ENCODE measurements around the gene GBX1.

GBX1 gene

DNA sequence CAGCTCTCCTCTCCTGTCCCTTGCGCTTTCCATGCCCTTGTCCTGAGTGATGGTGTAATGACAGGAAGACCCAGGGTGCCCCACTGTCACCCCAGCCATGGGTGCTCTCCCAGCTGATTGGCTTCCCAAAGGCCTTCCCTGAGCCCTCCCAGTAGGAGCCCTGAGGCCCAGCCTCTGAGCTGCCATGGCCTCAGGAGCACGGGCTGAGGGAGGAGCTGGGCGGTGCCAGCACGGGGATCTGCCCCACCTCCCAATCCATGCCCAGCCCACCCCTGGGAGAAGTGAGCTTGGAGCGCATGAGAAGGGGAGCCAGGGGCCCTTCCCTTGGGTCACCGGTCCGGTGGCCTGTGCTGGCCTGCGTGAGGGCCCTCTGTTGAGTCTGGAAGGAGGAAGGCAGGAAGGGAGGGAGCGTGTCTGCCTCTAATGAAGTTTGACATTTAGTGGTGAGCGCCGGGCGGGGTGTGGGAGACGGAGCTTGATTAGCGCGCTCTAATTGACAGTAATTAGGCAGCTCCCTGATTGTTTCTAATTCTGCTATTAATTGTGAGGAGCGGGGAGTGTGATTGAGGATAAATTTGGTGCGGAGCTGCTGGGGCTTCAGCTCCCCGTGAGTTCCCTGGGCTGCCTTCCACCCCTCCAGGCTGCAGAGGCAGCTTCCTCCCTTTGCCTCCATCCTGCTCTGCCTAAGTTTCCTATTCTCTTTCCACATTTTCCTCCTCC lies 28.3 kb downstream of the GBX1 start:
- DNase-seq (ENCODE audit: low spot score) = no peak

DNA sequence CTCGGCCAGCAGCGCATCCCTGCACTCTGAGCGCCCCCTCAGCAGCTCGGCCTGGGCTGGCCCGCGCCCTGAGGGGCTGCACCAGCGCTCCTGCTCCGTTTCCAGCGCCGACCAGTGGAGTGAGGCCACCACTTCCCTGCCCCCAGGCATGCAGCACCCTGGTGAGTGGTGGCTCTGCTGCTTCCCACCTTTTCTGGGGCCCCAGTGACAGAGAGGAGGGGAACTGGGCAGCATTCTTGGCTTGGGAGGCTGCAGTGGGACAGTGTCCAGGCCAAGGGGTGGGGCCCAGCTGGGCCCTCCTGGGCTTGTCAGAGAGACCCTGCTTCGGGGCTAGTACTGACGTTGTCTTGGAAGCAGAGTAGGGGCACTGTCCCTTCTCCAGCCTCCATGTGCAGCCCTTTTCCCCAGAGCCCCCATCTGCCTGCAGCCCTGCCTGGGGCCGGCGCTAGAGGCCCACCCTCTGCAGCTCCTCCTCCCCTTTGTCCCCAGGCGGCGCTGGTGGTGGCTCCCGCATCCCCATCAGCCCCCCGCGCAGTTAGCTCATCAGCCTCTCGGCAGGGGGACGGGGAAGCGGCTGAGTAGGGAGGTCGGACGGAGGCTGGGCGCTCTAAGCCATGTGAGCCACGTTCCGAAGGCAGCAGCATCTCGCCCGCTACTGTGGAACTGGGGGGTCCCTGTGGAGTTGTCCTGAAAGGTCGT lies 29.2 kb downstream of the GBX1 start:
- DNase-seq (ENCODE audit: low spot score) = no peak

DNA sequence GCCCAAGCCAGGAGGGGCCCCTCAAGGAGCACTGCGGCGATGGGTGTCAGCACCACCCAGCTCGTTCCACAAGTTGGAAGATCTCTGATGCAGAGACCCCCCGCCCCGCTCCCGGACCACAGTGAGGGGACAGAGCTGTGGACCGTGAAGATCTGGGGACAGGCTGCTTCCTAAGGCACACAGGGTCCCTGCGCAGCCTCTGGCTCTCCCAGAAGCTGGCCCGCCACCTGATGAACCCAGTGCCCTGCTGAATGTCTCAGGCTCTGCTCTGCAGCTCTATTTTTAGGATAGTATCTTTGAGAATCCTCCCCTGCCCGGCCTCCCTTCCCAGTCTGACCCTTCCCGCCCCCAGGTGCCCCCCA lies 29.7 kb downstream of the GBX1 start:
- no peak for DNase-seq (ENCODE audit: low spot score)

DNA sequence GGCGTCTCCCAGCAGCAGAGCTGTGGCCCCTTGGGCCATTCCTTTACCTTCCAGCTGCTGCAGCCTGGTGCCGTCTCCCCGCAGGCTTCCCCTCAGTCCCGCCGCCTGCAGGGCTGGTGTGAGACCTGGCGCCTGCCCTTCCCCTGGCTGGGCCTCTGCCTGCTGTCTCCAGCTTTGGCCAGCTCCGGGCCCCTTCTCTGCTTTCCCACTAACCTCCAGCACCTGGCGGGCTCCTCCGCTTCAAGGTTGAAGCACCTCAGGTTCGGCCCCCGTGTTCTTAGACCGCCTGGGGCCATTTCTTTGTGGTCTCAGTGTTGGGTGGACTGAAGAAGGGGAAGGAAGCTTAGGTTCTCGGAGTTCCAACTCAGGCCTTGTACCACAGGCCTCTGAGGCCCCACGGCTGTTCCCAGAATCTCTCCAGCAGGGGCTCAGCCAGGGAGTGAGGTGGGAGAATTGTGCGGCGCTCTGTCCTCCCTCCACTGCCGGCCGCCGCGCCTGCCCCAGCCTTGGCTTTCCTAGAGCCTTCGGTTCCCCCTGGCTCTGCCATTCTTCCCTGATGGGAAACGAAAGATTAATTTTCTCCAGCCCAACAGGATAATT lies 30.3 kb downstream of the GBX1 start:
- no peak for DNase-seq (ENCODE audit: low spot score)

DNA sequence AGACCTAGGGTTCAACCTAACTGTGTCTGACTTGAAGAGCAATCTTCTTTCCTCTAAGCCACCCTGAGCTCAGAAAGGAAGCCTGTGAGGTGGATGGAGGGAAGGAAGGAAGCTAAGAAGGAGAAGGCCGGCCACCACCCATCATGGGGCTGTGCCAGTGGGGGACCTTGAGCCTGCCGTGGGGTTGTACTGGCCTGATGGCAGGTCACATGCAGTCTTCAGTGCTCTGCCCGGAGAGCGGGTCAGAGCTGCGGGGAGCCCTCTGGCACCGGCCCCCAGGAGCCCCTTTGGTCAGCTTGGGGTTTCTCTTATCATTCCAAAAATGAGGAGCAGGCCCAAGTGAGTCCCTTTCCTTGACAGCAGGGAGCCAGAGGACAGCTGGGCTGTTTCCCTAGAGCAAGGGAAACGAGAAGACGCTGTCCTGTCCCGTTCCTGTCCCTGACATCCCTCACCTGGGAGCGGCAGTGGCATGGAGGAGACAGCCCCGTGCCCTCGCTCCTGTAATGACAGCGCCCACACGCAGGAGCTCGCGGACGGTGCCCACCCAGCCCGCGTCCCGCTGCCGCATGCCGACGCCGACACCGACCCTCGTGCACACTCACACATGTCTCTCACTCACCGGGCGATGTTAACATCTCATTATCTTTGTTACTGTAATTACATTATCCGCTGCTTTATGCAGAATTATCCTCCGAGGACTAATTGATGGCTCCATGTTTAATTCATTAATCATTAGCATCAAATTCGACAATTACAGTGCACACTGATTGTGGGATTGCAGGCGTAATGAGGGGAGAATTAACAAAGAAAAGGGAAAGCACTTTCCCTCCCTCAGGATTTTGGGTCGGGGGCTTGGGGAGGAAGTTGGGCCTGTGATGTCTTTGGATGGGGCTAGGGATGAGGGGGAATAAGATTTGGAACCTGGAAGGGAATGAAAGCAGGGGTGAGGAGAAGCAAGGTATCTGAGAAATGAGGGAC lies 31.3 kb downstream of the GBX1 start:
- DNase-seq (ENCODE audit: low spot score) = no peak

DNA sequence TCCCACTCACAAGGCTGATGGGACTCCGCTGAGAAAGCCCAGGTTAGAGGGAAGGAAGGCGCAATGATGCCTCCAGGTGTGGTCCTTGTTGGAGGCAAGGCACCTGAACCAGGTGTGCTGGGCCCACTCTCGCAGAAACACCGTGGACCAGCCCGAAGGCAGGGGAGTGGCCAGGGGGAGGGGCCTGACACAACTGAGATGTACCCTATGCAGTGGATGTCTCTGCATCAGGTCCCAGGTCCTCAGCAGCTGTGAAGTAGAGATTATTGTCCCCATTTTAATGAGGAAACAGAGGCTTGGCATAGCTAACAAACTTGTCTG lies 32.0 kb downstream of the GBX1 start:
- no peak for DNase-seq (ENCODE audit: low spot score)

DNA sequence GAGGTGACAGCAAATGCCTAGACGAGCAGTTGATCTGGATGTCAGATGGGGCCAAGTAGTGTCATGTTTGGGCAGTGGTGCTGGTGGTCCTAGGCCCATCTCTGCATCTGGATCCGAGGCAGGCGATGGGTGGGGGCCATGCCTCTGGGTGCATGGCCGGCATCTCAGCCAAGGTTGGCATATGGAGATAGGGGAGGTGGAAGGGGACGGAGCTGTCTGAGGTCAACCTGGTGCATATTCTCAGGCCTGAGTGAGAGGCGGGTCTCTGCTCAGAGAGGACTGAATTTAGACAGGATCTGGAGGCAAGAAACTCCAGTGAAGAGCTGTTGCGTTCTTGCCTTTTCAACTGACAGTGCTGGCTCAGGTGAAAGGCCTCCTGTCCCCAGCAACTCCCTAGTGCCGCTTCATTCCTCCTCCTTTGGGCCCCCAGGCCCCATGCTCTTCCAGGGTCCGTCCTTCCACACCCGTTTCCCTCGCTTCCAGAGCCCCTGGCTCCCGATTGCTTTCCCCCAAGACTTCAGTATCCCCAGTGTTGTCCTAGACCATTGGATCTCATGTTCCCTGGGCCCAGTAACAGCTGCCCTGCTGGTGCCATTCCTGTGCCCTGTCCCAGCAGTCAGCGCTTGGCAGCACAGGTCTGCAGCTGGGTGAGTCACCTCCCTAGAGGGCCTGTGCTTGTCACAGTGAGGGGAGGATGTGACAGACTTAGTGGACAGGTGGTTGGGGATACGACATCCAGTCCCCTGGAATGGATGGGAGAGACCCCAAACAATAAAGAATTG lies 32.6 kb downstream of the GBX1 start:
- DNase-seq (ENCODE audit: low spot score) = no peak

DNA sequence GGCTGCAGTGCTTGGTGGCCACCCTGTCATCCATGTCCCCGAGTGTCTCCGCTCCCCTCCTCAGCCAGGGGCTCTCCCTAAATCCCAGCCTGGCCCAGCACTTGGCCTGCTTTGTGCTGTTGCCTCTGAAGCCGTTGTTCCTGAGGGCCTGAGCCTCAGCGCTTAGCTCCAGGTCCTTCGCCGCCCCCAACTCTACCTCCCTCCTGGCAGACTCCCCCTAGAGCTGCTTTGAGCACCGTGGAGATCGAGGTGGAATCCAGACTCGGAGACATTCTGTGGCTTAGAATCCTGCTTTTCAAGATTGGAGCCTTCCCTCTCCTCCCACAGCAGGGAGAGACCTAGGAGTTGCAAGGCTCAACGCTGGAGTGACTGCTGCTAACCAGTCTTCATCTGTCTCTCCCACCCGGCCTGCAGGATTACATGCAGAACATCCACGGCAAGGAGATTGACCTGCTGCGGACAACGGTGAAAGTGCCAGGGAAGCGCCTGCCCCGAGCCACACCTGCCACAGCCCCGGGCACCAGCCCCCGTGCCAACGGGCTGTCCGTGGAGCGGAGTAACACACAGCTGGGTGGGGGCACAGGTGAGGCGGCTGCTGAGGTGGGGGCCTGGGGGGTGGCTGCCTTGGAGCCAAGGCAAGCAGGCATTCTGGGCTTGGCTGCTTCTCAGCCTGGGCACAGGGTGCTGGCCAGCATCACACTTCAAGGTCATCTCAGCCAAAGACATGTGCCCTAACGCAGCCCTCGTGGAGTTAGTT lies 33.3 kb downstream of the GBX1 start:
- no peak for DNase-seq (ENCODE audit: low spot score)

DNA sequence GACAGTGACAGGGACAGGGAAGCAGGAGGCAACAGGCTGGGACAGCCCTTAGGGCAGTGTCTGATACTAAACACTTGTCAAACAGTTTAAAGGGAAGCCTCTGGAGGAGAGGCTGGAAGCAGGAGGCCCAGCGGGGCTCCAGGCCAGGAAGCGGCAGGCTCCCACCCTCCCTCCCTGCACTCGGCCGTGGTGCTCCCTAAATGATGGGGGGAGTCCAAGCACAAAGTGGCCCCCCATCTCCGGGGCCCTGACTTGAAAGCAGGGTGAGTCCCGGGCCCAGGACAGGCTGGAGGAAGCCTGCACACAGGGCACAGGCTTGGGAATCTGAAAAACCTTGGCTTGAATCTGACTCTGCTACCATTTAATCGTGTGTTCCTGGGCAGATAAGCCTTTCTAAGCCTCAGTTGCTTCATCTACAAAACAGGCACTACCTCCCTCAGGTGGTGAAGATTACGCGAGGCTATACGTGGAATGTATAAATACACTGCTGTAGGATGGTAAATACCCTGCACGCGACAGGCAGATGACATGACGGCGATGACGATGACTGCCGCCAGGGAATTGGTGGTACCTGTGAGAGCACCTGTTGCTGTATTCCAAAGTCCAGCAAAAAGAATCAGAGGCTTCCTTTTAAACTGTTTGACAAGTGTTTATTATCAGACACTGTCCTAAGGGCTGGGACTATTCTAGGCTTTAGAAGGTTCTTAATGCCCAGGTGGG lies 34.1 kb downstream of the GBX1 start:
- DNase-seq (ENCODE audit: low spot score) = no peak

DNA sequence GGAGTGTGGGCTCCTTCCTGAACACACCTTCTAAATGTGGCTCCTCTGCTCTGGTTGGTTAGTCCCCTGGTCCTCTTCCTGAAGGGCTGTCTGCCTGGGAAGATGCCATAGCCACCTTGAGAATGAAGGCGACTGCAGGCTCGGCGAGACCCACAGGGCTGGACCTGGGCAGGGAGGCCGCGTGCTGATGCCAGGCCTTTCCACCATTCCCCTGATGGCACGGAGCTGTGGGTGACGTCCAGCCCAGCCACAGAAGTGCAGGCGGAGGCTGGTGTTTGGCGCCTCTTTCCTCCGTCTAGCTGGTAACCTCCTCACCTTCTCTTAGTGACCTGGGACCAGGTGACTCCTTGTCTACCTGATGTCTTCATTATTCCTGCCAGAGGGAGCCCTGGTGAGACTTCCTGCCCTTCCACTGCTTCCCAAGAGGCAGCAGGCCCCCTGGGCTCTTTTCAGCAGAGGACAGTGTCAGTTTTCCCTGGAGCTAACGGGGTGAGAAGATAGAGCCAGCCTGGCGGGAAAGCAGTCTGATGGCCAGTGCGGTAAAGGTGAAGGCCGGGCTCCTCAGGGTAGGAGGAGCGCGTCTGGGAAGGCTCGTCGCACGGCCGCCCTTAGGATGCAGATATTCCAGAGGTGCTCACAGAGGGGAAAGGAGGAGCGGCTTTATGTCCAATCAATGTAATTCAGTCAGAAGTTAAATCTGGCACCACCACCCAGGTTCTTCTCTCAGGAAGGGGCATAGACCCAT lies 34.9 kb downstream of the GBX1 start:
- no peak for DNase-seq (ENCODE audit: low spot score)

DNA sequence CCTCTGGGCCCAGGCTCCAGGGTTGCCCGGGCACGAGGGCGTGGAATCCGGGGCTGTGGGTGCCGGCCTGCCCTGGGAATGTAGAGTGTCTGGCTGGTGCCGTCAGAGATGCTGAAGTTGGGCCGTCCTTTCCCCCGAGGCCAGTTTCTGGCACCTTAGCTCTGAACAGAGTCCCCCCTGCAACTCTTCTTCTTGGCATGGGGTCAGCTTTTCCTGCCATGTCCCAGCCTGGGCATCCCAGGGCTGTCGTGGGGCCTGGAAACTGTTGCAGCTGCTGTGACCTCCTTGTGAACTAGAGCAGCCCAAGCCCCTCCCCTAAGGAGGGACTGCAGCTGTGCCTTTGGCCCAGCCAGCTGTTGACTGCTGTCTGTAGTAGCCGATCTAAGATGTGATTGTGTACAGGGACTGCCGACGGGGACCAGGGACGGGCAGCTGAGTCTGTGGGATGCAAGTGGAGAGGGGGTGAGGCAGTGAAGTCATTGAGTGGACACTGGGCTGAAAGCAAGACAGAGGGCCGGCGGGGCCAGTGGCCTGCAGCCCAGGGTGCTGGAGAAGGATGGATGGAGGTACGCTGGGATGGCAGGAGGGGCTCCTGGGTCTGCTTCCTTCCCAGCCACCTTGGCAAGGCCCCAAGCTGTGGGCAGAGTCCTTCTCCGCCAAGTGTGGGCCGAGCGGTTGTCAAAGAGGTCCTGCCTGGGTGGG lies 35.8 kb downstream of the GBX1 start:
- no peak for DNase-seq (ENCODE audit: low spot score)

DNA sequence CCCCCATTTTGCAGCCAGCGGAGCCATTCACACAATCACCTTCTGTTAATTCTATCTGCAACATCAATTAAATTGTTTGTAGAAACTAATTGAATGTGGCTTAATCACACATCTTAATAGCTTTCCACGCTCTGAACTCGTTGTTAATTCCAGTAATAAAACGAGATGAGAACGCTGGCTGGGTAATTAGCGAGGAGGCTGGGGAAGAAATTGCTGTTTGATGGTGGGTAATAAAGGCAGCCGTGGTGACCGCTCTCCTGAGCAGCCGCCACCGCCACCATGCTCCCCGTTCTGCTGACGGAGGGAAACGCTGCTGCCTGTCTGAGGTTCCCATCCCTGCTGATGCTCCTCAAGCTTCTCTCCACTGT lies 36.3 kb downstream of the GBX1 start:
- no peak for DNase-seq (ENCODE audit: low spot score)

DNA sequence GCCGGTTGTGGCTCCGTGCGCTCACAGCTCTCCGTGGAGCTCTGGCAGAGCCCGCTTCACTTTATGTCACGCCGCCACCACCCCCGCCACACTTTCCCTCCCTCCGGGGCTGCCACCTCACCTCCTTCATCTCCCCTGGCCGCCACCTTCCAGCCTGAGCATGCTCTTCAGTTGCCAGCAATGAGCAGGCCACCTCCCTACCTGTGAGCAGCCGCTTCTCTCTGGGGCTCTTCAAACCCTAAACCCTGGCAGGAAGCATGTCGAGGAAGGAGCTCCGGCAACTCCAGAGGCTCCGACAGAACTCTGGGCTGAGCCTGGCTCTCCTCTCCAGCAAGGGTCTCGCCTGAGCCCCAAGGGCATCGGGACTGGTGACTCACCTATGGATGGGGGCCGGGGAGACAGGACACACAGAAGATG lies 36.7 kb downstream of the GBX1 start:
- DNase-seq (ENCODE audit: low spot score) = no peak

DNA sequence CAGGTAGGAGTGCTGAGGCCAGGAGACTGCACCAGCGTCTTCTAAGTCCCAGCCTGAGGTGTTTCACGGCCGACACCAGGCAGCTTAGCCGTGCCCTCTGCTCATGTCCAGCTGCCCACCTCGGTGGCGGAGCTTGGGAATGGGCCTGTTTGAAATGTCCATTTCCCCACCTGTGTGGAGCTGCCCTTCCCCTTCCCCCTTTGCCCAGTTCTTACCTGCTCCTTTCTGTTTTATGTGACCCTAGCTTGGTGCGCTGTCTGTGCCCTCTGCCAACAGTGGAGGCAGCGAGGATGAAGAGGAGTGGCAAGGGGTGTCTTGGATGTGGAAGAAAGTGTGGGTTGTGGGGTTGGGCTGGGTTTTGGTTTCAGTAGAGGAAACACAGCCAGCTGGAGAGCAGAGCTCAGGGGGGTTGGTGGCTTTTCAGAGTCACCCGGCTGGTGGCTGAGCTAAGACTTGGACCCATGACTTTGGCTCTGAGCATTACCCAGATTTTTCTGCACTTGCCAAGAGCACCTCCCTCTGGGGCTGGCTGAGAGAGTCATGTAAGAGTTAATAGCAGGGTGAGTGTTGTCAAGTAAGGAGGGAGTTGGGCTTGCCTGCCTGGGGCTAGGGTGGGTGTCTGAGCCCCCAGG lies 37.4 kb downstream of the GBX1 start:
- DNase-seq (ENCODE audit: low spot score) = no peak

DNA sequence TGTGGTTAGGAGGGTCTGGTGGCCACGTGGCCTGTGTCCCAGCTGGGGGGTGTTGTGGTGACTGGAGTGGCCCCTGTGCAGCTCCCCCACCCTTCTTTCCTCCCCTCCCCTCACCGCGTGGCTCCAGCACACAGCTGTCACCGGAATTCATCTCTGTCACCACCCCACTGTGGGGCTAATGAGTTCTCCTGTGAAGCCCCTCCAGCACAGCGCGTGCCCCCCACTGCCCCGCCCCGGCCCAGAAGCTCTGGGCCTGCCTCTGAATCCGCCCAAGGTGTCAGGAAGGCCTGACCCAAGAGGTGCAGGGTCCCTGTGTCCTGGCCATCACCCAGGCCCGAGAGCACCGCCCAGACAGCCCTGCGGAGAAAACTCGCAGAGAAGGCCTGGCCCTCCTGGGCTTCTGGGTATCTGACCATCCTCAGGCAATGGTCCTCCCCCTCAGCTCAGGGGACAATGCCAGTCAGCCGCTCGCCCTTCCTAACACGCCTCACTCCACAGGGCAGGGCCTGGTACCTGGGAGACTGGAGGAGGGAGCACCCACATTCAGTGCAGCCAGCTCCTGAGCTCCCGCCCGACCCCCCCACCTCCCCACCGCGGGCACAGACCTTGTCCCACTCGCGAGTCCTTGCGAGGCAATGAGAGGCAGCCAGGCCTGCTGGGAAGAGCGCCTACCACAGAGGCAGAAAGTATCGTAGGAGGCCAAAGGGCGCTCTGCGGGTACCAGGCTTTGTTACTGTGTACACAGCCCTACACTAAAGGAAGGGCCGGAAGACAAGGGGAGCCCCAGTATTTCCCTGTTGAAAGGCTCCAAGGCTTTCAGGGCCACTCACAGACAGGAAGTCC lies 38.2 kb downstream of the GBX1 start:
- DNase-seq (ENCODE audit: low spot score) = no peak

DNA sequence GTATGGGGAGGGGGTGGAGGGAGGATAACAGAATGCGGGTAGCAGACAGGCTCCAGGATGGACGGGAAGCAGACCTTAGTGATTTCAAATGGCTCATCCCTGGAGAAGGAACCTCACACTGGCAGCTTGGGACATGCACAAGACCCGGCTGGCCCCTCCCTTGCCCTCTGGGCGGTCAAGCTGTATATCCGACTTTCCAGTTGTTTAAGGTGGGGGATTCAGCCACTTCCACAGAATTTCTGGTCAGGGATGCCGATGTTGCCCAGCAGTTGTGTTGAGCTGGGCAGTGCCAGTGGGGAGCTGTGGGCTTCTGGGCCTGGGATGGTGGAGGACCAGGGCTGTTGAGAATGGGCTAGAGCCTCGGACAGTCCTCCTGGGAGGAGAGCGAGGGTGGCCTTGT lies 38.8 kb downstream of the GBX1 start:
- no peak for DNase-seq (ENCODE audit: low spot score)

DNA sequence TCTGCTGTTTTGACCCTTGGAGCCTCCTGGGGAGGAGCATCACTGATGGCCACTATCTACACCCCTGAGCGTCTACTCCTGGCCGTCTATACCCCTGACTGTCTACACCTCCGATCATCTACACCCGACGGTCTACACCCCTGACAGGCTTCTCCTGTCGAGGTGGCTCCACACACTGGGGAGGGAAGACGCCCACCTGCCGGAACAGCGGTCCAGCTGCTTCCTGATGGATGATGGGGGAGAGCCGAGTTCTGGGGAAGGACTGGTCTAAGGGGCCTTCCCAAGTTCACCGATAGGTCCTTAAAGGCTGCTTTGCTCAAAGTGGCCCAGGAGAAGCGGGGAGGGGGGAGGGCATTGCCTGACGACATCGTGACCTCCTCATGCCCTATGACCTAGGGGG lies 39.4 kb downstream of the GBX1 start:
- DNase-seq (ENCODE audit: low spot score) = no peak
